Breast epithelium (tissue), 3 donors: ENCODE results near the gene ACSS1.

Experiments
- CTCF ChIP-seq, 3 donors: fragments of 450-650 bp; IDR thresholded peaks; one replicate each; pipeline ENCODE4 v1.5.1; 2016 to 2017; ENCODE audit warnings: antibody characterized with exemption in 3 of 3, mild to moderate bottlenecking in 3 of 3, moderate library complexity in 3 of 3
- POLR2A ChIP-seq: fragments of 450-650 bp; IDR thresholded peaks from one replicate; pipeline ENCODE4 v1.6.1; 2016; ENCODE audit warnings: antibody characterized with exemption, mild to moderate bottlenecking, moderate library complexity
- POLR2AphosphoS5 ChIP-seq, 3 donors: sonication (generic); formaldehyde crosslinking; IDR thresholded peaks; one replicate each; pipeline ENCODE4 v1.6.1; 2017; ENCODE audit warnings: antibody characterized with exemption in 3 of 3

GRCh38 chr20:24987244-24987643, 70.7 kb downstream of the ACSS1 start:
- no peak for TF ChIP-seq POLR2AphosphoS5 (IDR thresholded peaks at IDR 0.05)
- TF ChIP-seq CTCF (IDR thresholded peaks at IDR 0.05) = no peak
- no peak for TF ChIP-seq POLR2A
